Diencephalon (tissue), 1 donor: ENCODE measurements around the gene SRRD. TPM values are rescaled to one million over a fixed set of nuclear protein-coding genes. Genes with fewer than 3 reads are reported as not detected.

Experiments used
- total RNA-seq: library from RNA; depleted of rRNA; stranded (reverse); fragments of >200 nt; gene quantifications from one replicate; pipeline ENCODE4 v1.2.3, GENCODE V29; 2014

The SRRD gene, protein sequence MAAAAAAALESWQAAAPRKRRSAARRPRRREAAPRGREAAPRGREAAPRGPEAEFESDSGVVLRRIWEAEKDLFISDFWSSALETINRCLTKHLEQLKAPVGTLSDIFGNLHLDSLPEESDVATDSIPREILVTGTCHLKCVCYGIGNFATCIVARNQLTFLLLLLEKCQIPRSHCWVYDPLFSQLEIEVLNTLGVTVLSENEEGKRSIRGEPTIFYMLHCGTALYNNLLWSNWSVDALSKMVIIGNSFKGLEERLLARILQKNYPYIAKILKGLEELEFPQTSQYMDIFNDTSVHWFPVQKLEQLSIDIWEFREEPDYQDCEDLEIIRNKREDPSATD
- 17.1 TPM for total RNA-seq

GRCh38 chr22:26483439-26484359 lies at the start of gene SRRD, which contains the start of gene HPS4:
SRRD (plus strand) TSS chr22:26483877; CDS start chr22:26483891, 14 bp downstream.
HPS4 (minus strand) TSS chr22:26483783; CDS start chr22:26481762, 2,021 bp downstream.

DNA sequence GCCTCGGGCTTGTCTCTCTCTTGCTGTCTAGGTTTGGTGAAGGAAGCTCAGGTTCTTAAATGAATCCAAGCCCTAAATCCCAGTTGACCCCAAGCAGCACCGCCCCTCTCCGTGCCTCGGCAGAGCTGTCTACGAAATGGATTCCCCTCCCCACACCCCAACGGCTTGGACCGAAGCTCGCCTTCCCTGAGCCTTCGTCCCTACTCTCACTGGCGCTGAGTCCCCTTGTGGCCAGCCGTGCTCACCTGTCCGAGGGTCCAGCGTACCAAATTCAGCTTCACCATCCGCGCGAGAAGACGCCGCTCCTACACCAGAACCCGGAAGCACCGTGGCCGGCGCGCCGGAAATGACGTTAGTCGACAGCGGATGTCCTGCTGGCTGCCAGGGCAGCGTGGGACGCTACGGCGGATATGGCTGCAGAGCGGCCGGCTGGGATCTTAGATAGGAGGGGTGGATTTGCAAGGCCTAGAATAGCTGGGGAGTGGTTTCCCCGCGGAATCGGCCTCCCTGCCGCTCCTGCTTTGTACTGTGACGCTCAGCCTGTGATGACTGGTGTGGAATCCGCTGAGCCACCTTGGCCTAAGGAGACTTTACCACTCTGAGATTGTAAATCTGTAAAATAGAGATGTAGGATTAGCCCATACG lies 28.6 kb downstream of the SRRD start, which contains the start of gene TFIP11:
Gene TFIP11, minus strand, starts transcription at position 325 of the 645 bp plus-strand sequence. CDS start 2,201 bp downstream, outside the sequence.

Other genes starting within 250 kb of the SRRD start
- gene ASPHD2, start 54.6 kb upstream of the SRRD start, total RNA-seq, result 15.5 TPM
- gene HPS4, start 94 bp upstream of the SRRD start, total RNA-seq, result 34.4 TPM
- gene TFIP11, start 28.6 kb downstream of the SRRD start, total RNA-seq, result 36.4 TPM
- gene TPST2, start 106.3 kb downstream of the SRRD start, total RNA-seq, result 10.4 TPM
- 2.1 TPM for gene CRYBB1, start 134.2 kb downstream of the SRRD start, total RNA-seq
- gene CRYBA4, start 138.1 kb downstream of the SRRD start, total RNA-seq, result not detected
- 125 TPM for gene MIAT, start 173.7 kb downstream of the SRRD start, total RNA-seq